HG02588 (cell line): ENCODE results near the gene DDIT4.
"Not testable (repeated sequence)": the region's sequence is repeated elsewhere in the genome, so short reads cannot be mapped to it uniquely, and the experiment has no call there.

Experiments
- ATAC-seq: cut with Tn5 transposase; IDR thresholded peaks from one replicate; pipeline ENCODE4 v1.9.1; 2021; ENCODE audit warnings: mild to moderate bottlenecking, moderate library complexity; ENCODE audit not compliant: unreplicated experiment

DDIT4 gene

GRCh38 chr10:72285972-72286521 lies 12.3 kb downstream of the DDIT4 start:
- no peak for ATAC-seq

GRCh38 chr10:72291019-72291532 lies 17.4 kb downstream of the DDIT4 start:
- no peak for ATAC-seq

GRCh38 chr10:72292223-72292691 lies 18.5 kb downstream of the DDIT4 start:
- ATAC-seq, result no peak

GRCh38 chr10:72295330-72295910 lies 21.7 kb downstream of the DDIT4 start:
- no peak for ATAC-seq

GRCh38 chr10:72296829-72297280 lies 23.1 kb downstream of the DDIT4 start:
- ATAC-seq, result not testable (repeated sequence)

- peak; percentile 50 for ATAC-seq
Measured at GRCh38 chr10:72297281-72297804, 23.6 kb downstream of the DDIT4 start.

GRCh38 chr10:72297805-72298591 lies 24.3 kb downstream of the DDIT4 start:
- peak; percentile 74 for ATAC-seq

GRCh38 chr10:72298592-72299519 lies 25.1 kb downstream of the DDIT4 start:
- no peak for ATAC-seq

GRCh38 chr10:72303424-72304128 lies 29.9 kb downstream of the DDIT4 start:
- ATAC-seq, result no peak

- ATAC-seq, result no peak
Measured at GRCh38 chr10:72306215-72306760, 32.6 kb downstream of the DDIT4 start.

- not testable (repeated sequence) for ATAC-seq
Measured at GRCh38 chr10:72307711-72308110, 34.0 kb downstream of the DDIT4 start.

- no peak for ATAC-seq
Measured at GRCh38 chr10:72308320-72308987, 34.7 kb downstream of the DDIT4 start.

GRCh38 chr10:72309290-72310240 lies 35.8 kb downstream of the DDIT4 start:
- no peak for ATAC-seq

GRCh38 chr10:72310241-72310633 lies 36.5 kb downstream of the DDIT4 start:
- no peak for ATAC-seq

GRCh38 chr10:72310636-72311035 lies 36.9 kb downstream of the DDIT4 start:
- no peak for ATAC-seq

- no peak for ATAC-seq
Measured at GRCh38 chr10:72311667-72312066, 37.9 kb downstream of the DDIT4 start.

- ATAC-seq, result no peak
Measured at GRCh38 chr10:72312865-72313391, 39.2 kb downstream of the DDIT4 start.

GRCh38 chr10:72314263-72314662 lies 40.5 kb downstream of the DDIT4 start:
- ATAC-seq, result no peak
